Stimulated activated CD4-positive, alpha-beta T cell treated with anti-CD3 and anti-CD28 coated beads, Interleukin-12 subunit alpha, Interleukin-12 subunit beta, amount 100 ng/mL, for 48 hours (primary cell): ENCODE results near the gene FRY.

Source experiments
- DNase-seq, 3 donors: peaks; one replicate each; pipeline ENCODE4 v3.0.0-alpha.2; 2020; ENCODE audit warnings: low read depth in 2 of 3, low spot score in 1 of 3

Gene FRY

GRCh38 chr13:32016119-32016518, 15.5 kb upstream of the FRY start:
- DNase-seq = no peak

- DNase-seq = no peak
These were observed 14.9 kb upstream of the FRY start for GRCh38 chr13:32016631-32017030.

- DNase-seq = no peak
These were observed 14.1 kb upstream of the FRY start for GRCh38 chr13:32017474-32017873.

- DNase-seq = no peak
These were observed 11.9 kb upstream of the FRY start for GRCh38 chr13:32019612-32020233.

- DNase-seq = no peak
These were observed 9.8 kb upstream of the FRY start for GRCh38 chr13:32021785-32022184.

- DNase-seq = no peak
These were observed 9.3 kb upstream of the FRY start for GRCh38 chr13:32022311-32022710.

GRCh38 chr13:32023096-32023495, 8.5 kb upstream of the FRY start:
- no peak for DNase-seq

DNA sequence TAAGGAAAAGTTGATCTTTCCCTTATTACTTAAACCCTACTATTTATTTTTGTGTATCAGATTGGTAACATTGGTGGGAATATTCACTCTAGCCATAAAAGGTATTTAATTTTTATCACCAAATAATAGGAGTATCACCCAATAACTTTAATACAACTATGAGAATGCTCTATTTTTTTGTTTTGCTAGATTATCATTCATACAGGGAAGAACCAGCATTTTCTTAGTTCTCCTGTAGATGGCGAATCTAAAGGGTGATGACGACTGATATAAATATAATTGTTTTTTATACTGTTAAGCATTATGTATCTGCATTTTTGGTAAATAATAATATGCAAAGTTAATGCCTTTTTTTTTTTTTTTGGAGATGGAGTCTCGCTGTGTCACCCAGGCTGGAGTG, 7.9 kb upstream of the FRY start:
- no peak for DNase-seq

DNA sequence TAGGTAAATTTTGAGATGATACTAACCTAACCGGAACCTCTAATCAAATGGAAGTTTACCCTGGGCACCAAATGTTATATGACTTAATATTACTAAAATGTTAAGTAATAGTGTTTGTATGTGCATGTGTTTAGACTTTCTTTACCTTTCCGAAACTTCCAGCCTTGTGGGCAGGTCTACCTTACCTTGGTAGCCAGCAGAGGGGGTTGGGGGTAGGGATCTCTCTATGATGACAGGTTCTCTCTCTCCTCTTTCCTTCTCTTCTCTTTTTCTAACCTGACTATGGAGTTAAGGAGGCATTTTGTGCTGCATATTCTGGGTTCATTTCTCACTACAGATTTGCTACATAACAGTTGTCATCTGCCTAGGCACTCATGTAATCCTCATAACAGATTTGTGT, 6.8 kb upstream of the FRY start:
- no peak for DNase-seq

- no peak for DNase-seq
These were observed 5.8 kb upstream of the FRY start for GRCh38 chr13:32025730-32026129.

GRCh38 chr13:32026623-32027022, 5.0 kb upstream of the FRY start:
- no peak for DNase-seq

DNA sequence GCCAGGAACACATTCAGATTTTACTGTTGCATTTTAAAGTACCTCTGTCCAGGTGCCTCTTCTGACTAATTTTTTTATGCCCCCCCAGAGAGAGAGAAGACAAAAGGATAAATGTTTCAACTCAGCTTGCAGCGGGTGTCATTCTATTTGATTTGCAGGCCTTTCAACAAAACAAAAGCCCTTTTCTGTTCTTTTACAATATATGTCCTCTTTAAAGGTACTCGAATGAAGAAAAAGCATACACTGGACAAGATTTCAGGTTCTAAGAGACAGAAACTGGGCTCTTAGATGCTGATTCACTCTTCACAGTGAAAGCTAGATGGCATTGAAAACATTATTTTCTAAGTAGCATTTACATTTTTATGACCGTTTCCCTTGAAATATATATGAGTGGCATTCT, 2.9 kb upstream of the FRY start:
- DNase-seq = no peak

DNA sequence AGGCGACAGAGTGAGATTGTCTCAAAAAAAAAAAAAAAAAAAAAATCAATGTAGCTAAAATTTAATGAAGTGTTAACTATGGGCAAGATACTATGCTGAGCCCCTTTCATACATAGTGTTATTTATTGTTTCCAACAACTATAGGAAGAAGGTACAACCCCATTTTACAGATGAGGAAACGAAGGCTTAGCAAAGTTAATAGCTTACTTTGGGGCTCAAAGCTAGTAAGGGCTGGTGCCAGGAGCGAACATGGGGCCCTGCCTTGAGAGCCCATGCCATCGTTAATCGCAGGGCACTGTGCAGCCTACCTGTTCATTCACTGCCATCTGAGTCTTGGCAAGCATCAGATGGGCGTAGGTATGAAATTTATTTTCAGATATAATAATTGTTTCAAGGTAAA, 1.9 kb upstream of the FRY start:
- no peak for DNase-seq

DNA sequence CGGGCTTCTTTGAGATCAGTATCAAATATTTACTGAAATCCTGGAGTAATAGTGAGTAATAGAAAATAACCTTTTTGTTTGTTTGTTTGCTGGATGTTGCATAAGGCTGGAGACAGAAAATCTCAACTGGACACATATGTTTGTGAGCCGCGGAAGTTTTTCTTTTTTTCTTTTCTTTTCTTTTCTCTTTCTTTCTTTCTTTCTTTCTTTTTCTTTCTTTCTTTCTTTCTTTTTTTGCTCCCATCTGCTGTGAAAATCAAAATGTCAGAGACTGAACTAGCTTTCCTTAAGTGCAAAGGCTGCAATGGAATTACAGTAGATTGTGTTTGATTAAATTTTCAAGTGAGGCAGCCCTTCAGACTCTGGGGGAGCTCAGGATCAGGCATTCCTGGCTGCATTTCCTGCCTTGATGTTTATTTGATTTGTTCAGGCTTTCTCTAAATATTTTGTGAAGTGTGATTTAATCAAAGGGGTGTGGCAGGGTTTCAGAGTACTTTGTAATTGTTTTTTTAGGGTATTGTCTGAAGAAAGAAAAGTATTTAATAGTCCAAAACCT, 319 bp downstream of the FRY start:
- no peak for DNase-seq

DNA sequence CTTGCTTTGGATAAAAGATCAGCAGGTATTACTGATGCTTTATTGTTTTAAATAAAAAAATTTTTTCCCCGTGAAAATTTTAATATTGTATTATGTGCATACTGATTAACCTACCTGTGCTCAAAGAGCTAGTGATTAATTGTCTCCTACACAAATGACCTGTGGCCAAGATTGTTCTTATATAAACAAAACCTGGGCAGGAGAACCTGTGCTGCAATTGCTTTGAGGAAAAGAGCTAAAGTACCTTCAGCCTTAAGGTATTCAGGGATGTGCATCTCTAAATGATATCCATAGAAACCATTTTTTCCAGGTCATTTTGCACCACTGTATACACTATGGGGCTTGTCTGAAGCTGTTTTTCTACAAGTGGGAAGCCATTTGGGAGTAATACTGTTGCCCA, 1.2 kb downstream of the FRY start:
- DNase-seq = no peak

- no peak for DNase-seq
These were observed 2.2 kb downstream of the FRY start for GRCh38 chr13:32033744-32034143.

GRCh38 chr13:32035716-32036115, 4.1 kb downstream of the FRY start:
- DNase-seq = no peak

DNA sequence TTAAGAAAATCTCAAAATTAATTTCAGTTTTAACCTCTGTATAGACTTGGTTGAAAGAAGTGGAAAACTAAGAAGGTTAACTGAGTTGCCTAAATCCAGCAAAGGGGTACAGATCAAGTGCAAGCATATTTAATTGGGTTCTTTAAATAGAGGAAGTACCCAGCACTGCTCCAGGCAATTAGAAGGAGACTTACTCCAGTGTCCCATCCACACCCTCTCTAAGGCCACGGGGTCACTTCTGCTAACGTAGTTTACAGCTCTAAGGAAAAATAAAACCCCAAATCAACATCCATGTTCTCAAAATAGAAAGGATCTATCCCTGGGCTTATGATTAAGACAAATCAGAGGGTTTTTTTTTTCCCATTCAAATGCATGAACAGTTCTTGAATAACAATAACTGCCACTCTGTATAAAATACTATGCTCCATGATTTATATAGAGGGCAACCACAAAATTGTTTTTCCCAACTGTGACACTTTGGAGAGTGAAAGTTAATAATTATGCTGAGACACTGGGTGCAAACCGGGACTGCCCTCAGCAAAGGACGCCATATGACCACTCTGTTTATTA, 4.6 kb downstream of the FRY start:
- no peak for DNase-seq

GRCh38 chr13:32036757-32037156, 5.2 kb downstream of the FRY start:
- no peak for DNase-seq

DNA sequence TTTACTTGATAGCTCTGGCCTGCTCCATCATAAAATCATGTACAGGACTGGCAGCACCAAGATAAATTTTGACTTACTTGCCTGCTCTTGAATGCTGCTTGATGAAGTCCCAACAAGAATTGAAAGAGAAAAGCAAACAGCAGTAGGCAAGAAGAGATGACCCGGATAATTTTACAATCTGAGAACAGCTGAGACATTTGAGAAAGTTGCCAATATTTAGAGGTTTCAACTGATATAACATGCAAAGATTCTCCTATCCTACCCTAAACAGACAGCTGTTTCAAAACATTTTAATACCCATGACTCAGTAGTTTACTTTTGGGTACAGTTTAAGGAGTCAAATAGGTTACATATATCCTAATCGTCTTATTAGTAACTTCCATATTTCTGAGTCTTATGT, 5.9 kb downstream of the FRY start:
- DNase-seq = no peak

DNA sequence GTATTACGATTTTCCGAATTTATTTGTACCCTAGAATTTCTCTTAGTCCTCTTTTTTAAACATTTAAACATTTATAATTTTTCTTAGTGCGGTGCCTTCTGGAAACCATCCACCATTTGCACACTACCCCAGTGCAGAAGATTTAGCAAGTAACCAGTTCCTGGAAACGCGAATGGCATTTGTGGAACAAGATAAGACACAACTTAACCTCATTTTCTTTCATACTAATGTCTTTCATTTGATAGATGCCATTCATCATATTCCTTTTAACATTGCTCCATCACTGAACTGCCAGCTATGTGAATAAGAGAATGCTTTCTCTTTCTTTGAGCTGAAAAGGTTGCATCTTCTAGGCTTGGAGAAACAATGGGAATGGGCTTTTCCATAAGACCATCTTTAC, 6.8 kb downstream of the FRY start:
- DNase-seq = no peak

- DNase-seq = no peak
These were observed 7.5 kb downstream of the FRY start for GRCh38 chr13:32039056-32039455.

DNA sequence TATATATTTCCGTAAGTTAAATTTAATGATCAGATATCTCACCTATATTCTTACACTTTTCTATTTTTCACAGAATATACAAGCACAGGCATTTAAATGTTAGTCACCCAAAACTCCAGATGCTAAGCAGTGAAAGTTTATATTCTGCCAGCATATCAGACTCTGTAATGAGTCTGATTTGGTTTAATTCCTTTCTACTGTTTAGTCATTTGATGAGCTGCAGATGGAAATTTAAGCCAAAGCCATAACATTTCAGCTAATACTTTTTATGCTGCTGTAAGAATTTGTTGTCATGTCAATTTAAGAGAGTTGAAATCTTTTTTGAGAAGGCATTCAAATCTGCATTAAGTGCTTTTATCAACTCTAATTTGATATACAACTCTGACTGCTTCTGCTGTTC, 8.0 kb downstream of the FRY start:
- no peak for DNase-seq
